DND-41 (cell line): Measurements from ENCODE around the gene CATSPERD.

Experiments
- ATAC-seq: fragments of 200-7000 bp; cut with Tn5 transposase; 3 replicates; pipeline ENCODE4 v1.9.1; 2021; ENCODE audit warnings: low read depth; ENCODE audit not compliant: insufficient read depth
- DNase-seq: peaks from one replicate; pipeline ENCODE4 v3.0.0-alpha.2; 2020
- H2AFZ ChIP-seq: 2 replicates; pipeline ENCODE4 v1.6.0; 2012; ENCODE audit warnings: low read depth, low read length
- H3K27ac ChIP-seq: 2 replicates; pipeline ENCODE4 v1.5.1; 2012; ENCODE audit warnings: low read length, inconsistent platforms
- H3K27me3 ChIP-seq: fragments of 200-600 bp; sonication (generic); 2 replicates; pipeline ENCODE4 v1.6.0; 2012; ENCODE audit warnings: low read length, mild to moderate bottlenecking, inconsistent platforms; ENCODE audit not compliant: insufficient read depth, poor library complexity
- H3K36me3 ChIP-seq: 2 replicates; pipeline ENCODE4 v1.5.1; 2012; ENCODE audit warnings: low read length, inconsistent platforms; ENCODE audit not compliant: insufficient read depth
- H3K4me1 ChIP-seq: 2 replicates; pipeline ENCODE4 v1.5.1; 2012; ENCODE audit warnings: mild to moderate bottlenecking, low read length; ENCODE audit not compliant: insufficient read depth
- H3K4me2 ChIP-seq: 2 replicates; pipeline ENCODE4 v1.6.0; 2012; ENCODE audit warnings: mild to moderate bottlenecking, moderate library complexity, low read length, inconsistent platforms; ENCODE audit not compliant: insufficient read depth
- H3K4me3 ChIP-seq, 2 experiments: fragments of 200-600 bp in 1 of 2; shearing (Covaris generic) in 1 of 2; 2 replicates each; pipeline ENCODE4 v1.5.1; 2012 to 2016; ENCODE audit warnings: inconsistent platforms in 2 of 2, low read length in 2 of 2, mild to moderate bottlenecking in 2 of 2, low read depth in 1 of 2, moderate library complexity in 1 of 2
- H3K79me2 ChIP-seq: 2 replicates; pipeline ENCODE4 v1.6.0; 2012; ENCODE audit warnings: low read length, inconsistent platforms; ENCODE audit not compliant: insufficient read depth
- H3K9ac ChIP-seq: 2 replicates; pipeline ENCODE4 v1.6.0; 2012; ENCODE audit warnings: low read depth, mild to moderate bottlenecking, inconsistent platforms, low read length, moderate library complexity
- H3K9me3 ChIP-seq: 2 replicates; pipeline ENCODE4 v1.5.1; 2012; ENCODE audit warnings: low read length, moderate library complexity, mild to moderate bottlenecking, inconsistent platforms; ENCODE audit not compliant: insufficient read depth, severe bottlenecking
- H4K20me1 ChIP-seq: 2 replicates; pipeline ENCODE4 v1.6.0; 2012; ENCODE audit warnings: low read length; ENCODE audit not compliant: insufficient read depth
- CTCF ChIP-seq: IDR thresholded peaks from 2 replicates; pipeline ENCODE4 v1.5.1; 2012; ENCODE audit warnings: borderline replicate concordance, low read length, moderate library complexity, mild to moderate bottlenecking; ENCODE audit not compliant: poor library complexity, severe bottlenecking; ENCODE audit errors: extremely low read depth
- EZH2 ChIP-seq: IDR thresholded peaks from 3 replicates; pipeline ENCODE4 v1.6.1; 2012; ENCODE audit warnings: borderline replicate concordance, low read depth, mild to moderate bottlenecking, moderate library complexity, low read length, inconsistent platforms; ENCODE audit not compliant: severe bottlenecking

CATSPERD gene

GRCh38 chr19:5799247-5800241, 79.1 kb downstream of the CATSPERD start:
- Histone ChIP-seq H3K79me2 (no peaks in the 10 kb centered on the region), H2AFZ (no peak overlapping the region), H3K4me1 (peaks cover 14% of the 10 kb centered on the region), H3K27me3 (peaks cover 4% of the 10 kb centered on the region), H3K36me3 (no peaks in the 10 kb centered on the region), H3K27ac (no peak overlapping the region), H4K20me1 (no peaks in the 10 kb centered on the region), H3K9ac (no peak overlapping the region), H3K9me3 (no peaks in the 10 kb centered on the region), H3K4me3 (no peak overlapping the region), H3K4me2 (no peak overlapping the region)
- TF ChIP-seq EZH2: no peak
- no peak for TF ChIP-seq CTCF
- DNase-seq (no peak), ATAC-seq (no peak)

GRCh38 chr19:5800361-5801270, 80.2 kb downstream of the CATSPERD start:
- ATAC-seq (no peak), DNase-seq (no peak)
- no peak overlapping the region for H3K4me3 ChIP-seq
- no peaks in the 10 kb centered on the region for H3K36me3 ChIP-seq
- peaks cover 16% of the 10 kb centered on the region for H3K4me1 ChIP-seq
- no peak overlapping the region for H3K4me2 ChIP-seq
- no peak overlapping the region for H2AFZ ChIP-seq
- TF ChIP-seq EZH2 (no peak), CTCF (no peak)
- H3K9ac ChIP-seq: no peak overlapping the region
- H3K27me3 ChIP-seq: peaks cover 5% of the 10 kb centered on the region
- H4K20me1 ChIP-seq: no peaks in the 10 kb centered on the region
- H3K9me3 ChIP-seq: no peaks in the 10 kb centered on the region
- H3K79me2 ChIP-seq: no peaks in the 10 kb centered on the region
- no peak overlapping the region for H3K27ac ChIP-seq

GRCh38 chr19:5801796-5802619, 81.6 kb downstream of the CATSPERD start:
- DNase-seq (no peak), ATAC-seq (no peak)
- Histone ChIP-seq H4K20me1 (no peaks in the 10 kb centered on the region), H3K79me2 (no peaks in the 10 kb centered on the region), H3K4me2 (no peak overlapping the region), H3K27me3 (peaks cover 5% of the 10 kb centered on the region), H3K4me3 (no peak overlapping the region), H3K9ac (no peak overlapping the region), H3K27ac (no peak overlapping the region), H3K36me3 (no peaks in the 10 kb centered on the region), H3K4me1 (peaks cover 16% of the 10 kb centered on the region), H2AFZ (no peak overlapping the region), H3K9me3 (no peaks in the 10 kb centered on the region)
- TF ChIP-seq EZH2 (no peak), CTCF (no peak)
